Spleen (tissue), 7 donors: Measurements from ENCODE around the gene SLC1A4.

ENCODE experiments used
- POLR2A ChIP-seq, 3 donors: fragments of 450-650 bp; IDR thresholded peaks; one replicate each; pipeline ENCODE4 v1.5.1; 2017; ENCODE audit warnings: antibody characterized with exemption in 3 of 3, mild to moderate bottlenecking in 1 of 3
- POLR2AphosphoS5 ChIP-seq, 3 donors: sonication (generic); formaldehyde crosslinking; IDR thresholded peaks; one replicate each; pipeline ENCODE4 v1.5.1; 2017; ENCODE audit warnings: antibody characterized with exemption in 3 of 3
- TF ChIP-seq, protein P1 (sequence below), 11 experiments: fragments of 200-600 bp in 7 of 11; fragments of 450-650 bp in 4 of 11; sonication (generic) in 4 of 11; IDR thresholded peaks in 8 of 11; conservative IDR thresholded peaks in 3 of 11; 1 replicate in 7 of 11; 2 replicates in 4 of 11; pipeline versions ENCODE4 v1.4.0 to v1.8.0; 2016 to 2021; ENCODE audit warnings: antibody characterized with exemption in 11 of 11, inconsistent platforms in 4 of 11, mild to moderate bottlenecking in 1 of 11
- donor health status: DM: no; HTN: no; CAD: no; lungs with moderate emphysema.
- donor health status: DM: no; HTN: no; CAD: no.
- donor health status: DM: no; HTN: no; CAD: no.

DNA sequence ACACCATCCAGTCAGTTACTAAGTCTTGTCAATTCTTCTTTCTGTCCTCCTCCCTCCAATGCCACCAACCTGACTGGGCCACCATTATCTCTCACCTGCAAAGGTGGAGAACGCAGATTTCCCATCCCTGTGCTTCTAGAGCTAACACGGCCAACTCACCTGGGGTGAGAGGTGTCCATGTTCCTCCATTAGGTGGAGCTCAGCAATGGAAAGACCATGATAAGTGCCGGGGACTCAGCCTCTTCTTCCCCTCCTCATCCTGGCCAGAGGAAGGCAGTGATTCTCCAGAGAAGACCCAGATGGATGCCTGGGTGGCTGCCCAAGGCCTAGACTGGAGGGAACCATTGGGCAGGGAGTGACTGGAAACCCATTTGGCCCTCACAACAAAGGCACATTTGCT lies 48.1 kb upstream of the SLC1A4 start:
- TF ChIP-seq POLR2A (IDR thresholded peaks at IDR 0.05) (no peak), POLR2AphosphoS5 (IDR thresholded peaks at IDR 0.05) (no peak)
- TF ChIP-seq, protein P1, sequence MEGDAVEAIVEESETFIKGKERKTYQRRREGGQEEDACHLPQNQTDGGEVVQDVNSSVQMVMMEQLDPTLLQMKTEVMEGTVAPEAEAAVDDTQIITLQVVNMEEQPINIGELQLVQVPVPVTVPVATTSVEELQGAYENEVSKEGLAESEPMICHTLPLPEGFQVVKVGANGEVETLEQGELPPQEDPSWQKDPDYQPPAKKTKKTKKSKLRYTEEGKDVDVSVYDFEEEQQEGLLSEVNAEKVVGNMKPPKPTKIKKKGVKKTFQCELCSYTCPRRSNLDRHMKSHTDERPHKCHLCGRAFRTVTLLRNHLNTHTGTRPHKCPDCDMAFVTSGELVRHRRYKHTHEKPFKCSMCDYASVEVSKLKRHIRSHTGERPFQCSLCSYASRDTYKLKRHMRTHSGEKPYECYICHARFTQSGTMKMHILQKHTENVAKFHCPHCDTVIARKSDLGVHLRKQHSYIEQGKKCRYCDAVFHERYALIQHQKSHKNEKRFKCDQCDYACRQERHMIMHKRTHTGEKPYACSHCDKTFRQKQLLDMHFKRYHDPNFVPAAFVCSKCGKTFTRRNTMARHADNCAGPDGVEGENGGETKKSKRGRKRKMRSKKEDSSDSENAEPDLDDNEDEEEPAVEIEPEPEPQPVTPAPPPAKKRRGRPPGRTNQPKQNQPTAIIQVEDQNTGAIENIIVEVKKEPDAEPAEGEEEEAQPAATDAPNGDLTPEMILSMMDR (IDR thresholded peaks at IDR 0.05 in 8 of 11, conservative IDR thresholded peaks at IDR 0.05 in 3 of 11) = no peak
